ENCODE measurements around the gene PEX6. TPM values are rescaled to one million over a fixed set of nuclear protein-coding genes. Genes with fewer than 3 reads are reported as not detected.

PEX6 gene
- total and polyA plus RNA-seq, 2 of the 13 experiments (the other 11 are each of a cell fraction or from before 2014, with no cell fraction given): 5.1 to 6.7 TPM

DNA sequence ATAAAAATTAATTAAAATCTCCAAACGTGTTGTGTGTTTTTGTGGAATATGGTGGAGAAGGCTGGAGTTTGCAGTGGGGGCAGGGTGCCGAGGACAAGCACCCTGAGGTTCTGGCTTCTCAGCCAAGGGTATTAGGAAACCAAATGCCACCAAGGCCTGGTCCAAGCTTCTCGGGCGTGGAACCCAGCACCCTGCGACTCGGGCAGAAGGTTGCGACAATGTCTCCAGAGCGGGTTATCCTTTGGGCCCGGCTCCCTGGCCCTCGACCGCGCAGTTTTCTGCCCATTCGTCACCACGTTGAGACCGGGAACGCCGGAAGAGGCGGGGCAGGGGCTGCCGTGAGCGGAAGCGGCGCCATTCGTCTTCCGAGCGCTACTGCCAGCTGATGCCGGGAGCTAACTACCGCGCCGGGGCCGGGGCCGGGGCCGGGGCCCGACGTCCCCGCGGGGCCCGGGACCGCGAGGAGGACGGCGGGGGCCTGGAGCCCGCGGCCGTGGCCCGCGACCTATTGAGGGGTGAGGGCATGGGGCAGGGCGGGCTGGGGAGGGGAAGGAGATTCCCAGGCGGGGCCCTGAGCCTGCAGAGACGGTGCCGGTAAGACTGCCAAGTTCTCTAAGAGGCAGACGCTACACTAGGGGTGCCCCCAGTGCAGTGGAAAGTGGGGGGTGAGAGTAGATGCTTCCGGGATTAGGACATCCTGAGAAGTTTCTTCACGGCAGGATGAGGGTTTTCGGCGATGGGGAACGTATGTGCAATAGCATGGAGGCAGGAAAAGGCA, 42.5 kb upstream of the PEX6 start, which contains the start of gene RRP36 (continued):
- TF ChIP-seq, protein P1, sequence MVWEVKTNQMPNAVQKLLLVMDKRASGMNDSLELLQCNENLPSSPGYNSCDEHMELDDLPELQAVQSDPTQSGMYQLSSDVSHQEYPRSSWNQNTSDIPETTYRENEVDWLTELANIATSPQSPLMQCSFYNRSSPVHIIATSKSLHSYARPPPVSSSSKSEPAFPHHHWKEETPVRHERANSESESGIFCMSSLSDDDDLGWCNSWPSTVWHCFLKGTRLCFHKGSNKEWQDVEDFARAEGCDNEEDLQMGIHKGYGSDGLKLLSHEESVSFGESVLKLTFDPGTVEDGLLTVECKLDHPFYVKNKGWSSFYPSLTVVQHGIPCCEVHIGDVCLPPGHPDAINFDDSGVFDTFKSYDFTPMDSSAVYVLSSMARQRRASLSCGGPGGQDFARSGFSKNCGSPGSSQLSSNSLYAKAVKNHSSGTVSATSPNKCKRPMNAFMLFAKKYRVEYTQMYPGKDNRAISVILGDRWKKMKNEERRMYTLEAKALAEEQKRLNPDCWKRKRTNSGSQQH (CRISPR knock-in tag; IDR thresholded peaks at IDR 0.05; ENCODE audit: low read depth): peak; percentile 58; the same call in 1 of the 2 replicates
- TF ChIP-seq ZFP36L1 (CRISPR knock-in tag; IDR thresholded peaks at IDR 0.05) (0 out of 2 replicates have a peak, but pooled peaks have one; percentile 51), TP53 (CRISPR knock-in tag; conservative IDR thresholded peaks at IDR 0.05) (peak; percentile 64; the same call in 1 of the 2 replicates)
- TF ChIP-seq, protein P2, sequence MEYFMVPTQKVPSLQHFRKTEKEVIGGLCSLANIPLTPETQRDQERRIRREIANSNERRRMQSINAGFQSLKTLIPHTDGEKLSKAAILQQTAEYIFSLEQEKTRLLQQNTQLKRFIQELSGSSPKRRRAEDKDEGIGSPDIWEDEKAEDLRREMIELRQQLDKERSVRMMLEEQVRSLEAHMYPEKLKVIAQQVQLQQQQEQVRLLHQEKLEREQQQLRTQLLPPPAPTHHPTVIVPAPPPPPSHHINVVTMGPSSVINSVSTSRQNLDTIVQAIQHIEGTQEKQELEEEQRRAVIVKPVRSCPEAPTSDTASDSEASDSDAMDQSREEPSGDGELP (IDR thresholded peaks at IDR 0.05; ENCODE audit: borderline replicate concordance, low read depth): peak; percentile 88; the same call in 1 of the 2 replicates

DNA sequence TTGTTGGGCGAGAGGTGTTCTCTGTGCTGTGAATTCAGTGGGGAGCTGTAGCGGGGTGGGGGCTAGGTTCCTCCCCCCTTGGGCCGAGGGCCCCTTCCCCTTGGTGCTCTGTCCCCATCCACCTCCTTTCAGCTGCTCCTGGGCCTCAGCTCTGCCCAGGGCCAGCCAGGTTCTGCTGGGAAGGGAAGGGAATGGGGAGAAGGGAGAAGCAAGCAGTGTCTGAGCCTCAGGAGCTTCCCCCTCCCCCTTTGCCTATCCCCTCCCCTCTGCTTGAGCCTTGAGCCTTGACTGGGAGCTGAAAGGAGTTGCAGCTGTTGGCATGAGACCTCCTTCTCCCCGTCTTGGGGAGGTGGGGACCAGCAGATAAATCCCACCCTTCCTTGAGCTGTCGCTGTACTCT, 41.9 kb upstream of the PEX6 start:
- ChIA-PET CTCF (ENCODE audit: low intra/inter-chr PET ratio, low total read pairs) (no interaction called here), POLR2A (interaction anchor here (0.9 to 4.2 kb wide), 19 partner anchors 13 to 275 kb away, joined by 3 to 43 read pairs (median 5); partner anchors contain the start of genes CNPY3, CUL7, CUL9 and GNMT)
- intact Hi-C loops (cut with micrococcal nuclease; ENCODE audit: unreplicated experiment): no loop called here
- no peaks in the 10 kb centered on the region for H3K9me3 ChIP-seq (ENCODE audit: low read length)
- FAIRE-seq (no peak), ATAC-seq (peak; percentile 16), DNase-seq (ENCODE audit: low spot score) (no peak)
- peaks cover 36% of the 10 kb centered on the region for H3K4me1 ChIP-seq (ENCODE audit: insufficient read depth, low read length)
- in situ Hi-C loops (cut with HindIII; ENCODE audit: extremely low pct_ligation_motif_present, low pct_unique_long_range_greater_than_20kb): no loop called here
- H3K79me2 ChIP-seq (ENCODE audit: insufficient read depth, low read length): peaks cover 30% of the 10 kb centered on the region
- peak overlapping the region; percentile 75 for H3K27ac ChIP-seq (ENCODE audit: extremely low read length, insufficient read depth, low read length)
- H2AFZ ChIP-seq (ENCODE audit: low read length): no peak overlapping the region
- WGBS (ENCODE audit: low lambda C conversion rate): 76% methylated on average over 5 of the region's 5 CpGs
- no peaks in the 10 kb centered on the region for H4K20me1 ChIP-seq (ENCODE audit: insufficient read depth, low read length)
- peak overlapping the region; percentile 90 for H3K9ac ChIP-seq (ENCODE audit: insufficient read depth, low read depth, low read length)
- H3K4me3 ChIP-seq (replicated peaks in 1 of 3; ENCODE audit: insufficient read depth in 1 of 3, low read depth in 2 of 3, low read length in 3 of 3): peak overlapping the region; percentile 100; a peak in 5 of 6 replicates
- TSS peak; percentile 99 for BruUV-seq (replicated peaks)
- H3K27me3 ChIP-seq (ENCODE audit: control insufficient read depth in 1 of 2, insufficient read depth in 2 of 2, low read length in 2 of 2): peaks cover 0 to 3% of the 10 kb centered on the region in 2 experiments; a peak in 1 of 5 replicates
- H3K36me3 ChIP-seq (replicated peaks in 1 of 2; ENCODE audit: control insufficient read depth in 1 of 2, insufficient read depth in 2 of 2, low read length in 2 of 2): peaks cover 22 to 47% of the 10 kb centered on the region in 2 experiments
- peak overlapping the region; percentile 95 for H3K4me2 ChIP-seq (ENCODE audit: low read depth, low read length)
- TF ChIP-seq PCBP2 (optimal IDR thresholded peaks at IDR 0.05; ENCODE audit: low read depth, low read length, poor library complexity, severe bottlenecking): peak; percentile 59
- TF ChIP-seq ZNF343 (CRISPR knock-in tag; IDR thresholded peaks at IDR 0.05): 0 out of 2 replicates have a peak, but pooled peaks have one; percentile 3
- peak; percentile 35; the same call in 1 of the 2 replicates for TF ChIP-seq IRX3 (CRISPR knock-in tag; IDR thresholded peaks at IDR 0.05; ENCODE audit: borderline replicate concordance, low read depth)
- TF ChIP-seq NFIB (CRISPR knock-in tag; IDR thresholded peaks at IDR 0.05; ENCODE audit: borderline replicate concordance): peak; percentile 75; the same call in 1 of the 2 replicates
- TF ChIP-seq WIZ (CRISPR knock-in tag; IDR thresholded peaks at IDR 0.05): no peak
- TF ChIP-seq BORCS8-MEF2B (CRISPR knock-in tag; IDR thresholded peaks at IDR 0.05): peak; percentile 3; the same call in 1 of the 2 replicates
- TF ChIP-seq ARNTL (CRISPR knock-in tag; IDR thresholded peaks at IDR 0.05): peak; percentile 38
- TF ChIP-seq, protein P3, sequence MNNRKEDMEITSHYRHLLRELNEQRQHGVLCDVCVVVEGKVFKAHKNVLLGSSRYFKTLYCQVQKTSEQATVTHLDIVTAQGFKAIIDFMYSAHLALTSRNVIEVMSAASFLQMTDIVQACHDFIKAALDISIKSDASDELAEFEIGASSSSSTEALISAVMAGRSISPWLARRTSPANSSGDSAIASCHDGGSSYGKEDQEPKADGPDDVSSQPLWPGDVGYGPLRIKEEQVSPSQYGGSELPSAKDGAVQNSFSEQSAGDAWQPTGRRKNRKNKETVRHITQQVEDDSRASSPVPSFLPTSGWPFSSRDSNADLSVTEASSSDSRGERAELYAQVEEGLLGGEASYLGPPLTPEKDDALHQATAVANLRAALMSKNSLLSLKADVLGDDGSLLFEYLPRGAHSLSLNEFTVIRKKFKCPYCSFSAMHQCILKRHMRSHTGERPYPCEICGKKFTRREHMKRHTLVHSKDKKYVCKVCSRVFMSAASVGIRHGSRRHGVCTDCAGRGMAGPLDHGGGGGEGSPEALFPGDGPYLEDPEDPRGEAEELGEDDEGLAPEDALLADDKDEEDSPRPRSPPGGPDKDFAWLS (CRISPR knock-in tag; IDR thresholded peaks at IDR 0.05; ENCODE audit: borderline replicate concordance): no peak
- TF ChIP-seq FOXC1 (CRISPR knock-in tag; IDR thresholded peaks at IDR 0.05; ENCODE audit: borderline replicate concordance): 0 out of 2 replicates have a peak, but pooled peaks have one; percentile 3
- TF ChIP-seq, protein P4, sequence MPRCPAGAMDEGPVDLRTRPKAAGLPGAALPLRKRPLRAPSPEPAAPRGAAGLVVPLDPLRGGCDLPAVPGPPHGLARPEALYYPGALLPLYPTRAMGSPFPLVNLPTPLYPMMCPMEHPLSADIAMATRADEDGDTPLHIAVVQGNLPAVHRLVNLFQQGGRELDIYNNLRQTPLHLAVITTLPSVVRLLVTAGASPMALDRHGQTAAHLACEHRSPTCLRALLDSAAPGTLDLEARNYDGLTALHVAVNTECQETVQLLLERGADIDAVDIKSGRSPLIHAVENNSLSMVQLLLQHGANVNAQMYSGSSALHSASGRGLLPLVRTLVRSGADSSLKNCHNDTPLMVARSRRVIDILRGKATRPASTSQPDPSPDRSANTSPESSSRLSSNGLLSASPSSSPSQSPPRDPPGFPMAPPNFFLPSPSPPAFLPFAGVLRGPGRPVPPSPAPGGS (CRISPR knock-in tag; IDR thresholded peaks at IDR 0.05): no peak

Data from HepG2 (cell line).